Measurements from ENCODE around the gene NKD1.

GRCh38 chr16:50671644-50672260 is 123.6 kb downstream of the NKD1 start:
- no peak for TF ChIP-seq POLR2AphosphoS5 (IDR thresholded peaks at IDR 0.05)
- peak in 2 of 4 experiments; percentile 14 to 28 for TF ChIP-seq CTCF (IDR thresholded peaks at IDR 0.05)
- TF ChIP-seq POLR2A (IDR thresholded peaks at IDR 0.05), result no peak

Measured in sigmoid colon (tissue), 4 donors.